ENCODE data around the gene AP4B1. TPM values are rescaled to one million over a fixed set of nuclear protein-coding genes. Genes with fewer than 3 reads are reported as not detected.

The AP4B1 gene
- total RNA-seq, 4 donors from 2014 or later = 7.1 to 21.9 (median 12.6) TPM

DNA sequence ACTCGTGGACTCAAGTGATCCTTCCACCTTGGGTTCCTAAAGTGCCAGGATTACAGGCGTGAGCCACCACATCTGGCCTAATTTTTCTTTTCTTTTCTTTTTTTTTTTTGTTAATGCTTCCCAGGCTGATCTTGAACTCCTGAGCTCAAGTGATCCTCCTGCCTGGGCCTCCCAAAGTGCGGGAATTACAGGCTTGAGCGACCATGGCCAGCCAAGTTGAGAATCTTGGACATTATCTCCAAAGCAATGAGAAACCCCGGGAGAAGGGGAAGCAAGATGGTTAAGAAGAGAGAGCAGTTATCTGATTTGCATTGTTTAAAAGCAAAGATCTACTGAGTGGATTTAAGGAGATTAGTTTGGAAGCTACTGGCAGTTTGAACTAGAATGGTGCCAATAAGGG, 33.6 kb upstream of the AP4B1 start:
- Histone ChIP-seq H3K4me3 (no peak overlapping the region), H3K9me3 (no peaks in the 10 kb centered on the region), H3K36me3 (peaks cover 0 to 20% of the 10 kb centered on the region in 2 donors), H3K27ac (no peak overlapping the region), H3K27me3 (no peaks in the 10 kb centered on the region), H3K4me1 (peaks cover 0 to 79% (median 12%) of the 10 kb centered on the region in 3 donors)
- ATAC-seq = no peak
- whole genome bisulfite sequencing, 2 donors (ENCODE audit: low coverage in 1 of 2) = 11 to 69% methylated on average over 1 to 2 of the region's 5 CpGs
- TF ChIP-seq, protein P1, sequence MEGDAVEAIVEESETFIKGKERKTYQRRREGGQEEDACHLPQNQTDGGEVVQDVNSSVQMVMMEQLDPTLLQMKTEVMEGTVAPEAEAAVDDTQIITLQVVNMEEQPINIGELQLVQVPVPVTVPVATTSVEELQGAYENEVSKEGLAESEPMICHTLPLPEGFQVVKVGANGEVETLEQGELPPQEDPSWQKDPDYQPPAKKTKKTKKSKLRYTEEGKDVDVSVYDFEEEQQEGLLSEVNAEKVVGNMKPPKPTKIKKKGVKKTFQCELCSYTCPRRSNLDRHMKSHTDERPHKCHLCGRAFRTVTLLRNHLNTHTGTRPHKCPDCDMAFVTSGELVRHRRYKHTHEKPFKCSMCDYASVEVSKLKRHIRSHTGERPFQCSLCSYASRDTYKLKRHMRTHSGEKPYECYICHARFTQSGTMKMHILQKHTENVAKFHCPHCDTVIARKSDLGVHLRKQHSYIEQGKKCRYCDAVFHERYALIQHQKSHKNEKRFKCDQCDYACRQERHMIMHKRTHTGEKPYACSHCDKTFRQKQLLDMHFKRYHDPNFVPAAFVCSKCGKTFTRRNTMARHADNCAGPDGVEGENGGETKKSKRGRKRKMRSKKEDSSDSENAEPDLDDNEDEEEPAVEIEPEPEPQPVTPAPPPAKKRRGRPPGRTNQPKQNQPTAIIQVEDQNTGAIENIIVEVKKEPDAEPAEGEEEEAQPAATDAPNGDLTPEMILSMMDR (IDR thresholded peaks at IDR 0.05) = no peak
- TF ChIP-seq POLR2AphosphoS5 (IDR thresholded peaks at IDR 0.05) (no peak), EP300 (IDR thresholded peaks at IDR 0.05) (no peak), POLR2A (IDR thresholded peaks at IDR 0.05) (no peak)

DNA sequence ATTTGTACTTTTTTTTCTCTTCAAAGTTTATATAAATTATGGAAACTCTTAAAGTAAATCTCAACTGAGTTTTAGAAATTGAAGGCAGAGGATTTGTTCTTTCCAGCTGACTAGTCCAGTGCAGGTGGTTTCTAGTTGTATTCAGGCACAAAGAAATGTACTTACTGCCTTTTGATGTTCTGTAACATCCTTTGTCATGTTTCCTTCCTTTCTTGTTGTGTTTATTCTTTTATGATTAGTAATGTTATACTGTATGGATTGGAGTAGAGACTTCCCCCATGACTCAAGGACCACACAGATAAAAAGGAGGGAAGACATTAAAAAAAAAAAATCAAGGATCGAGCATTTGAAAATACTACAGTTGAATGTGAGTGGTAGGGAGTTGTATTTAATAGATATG, 32.5 kb upstream of the AP4B1 start:
- no peak for ATAC-seq
- H3K4me3 ChIP-seq = no peak overlapping the region
- 42 to 50% methylated on average over 1 of the region's 1 CpG for WGBS, 2 donors (ENCODE audit: low coverage in 1 of 2)
- TF ChIP-seq, protein P1 (IDR thresholded peaks at IDR 0.05) = no peak
- no peak for TF ChIP-seq POLR2A (IDR thresholded peaks at IDR 0.05)
- no peak for TF ChIP-seq EP300 (IDR thresholded peaks at IDR 0.05)
- H3K27ac ChIP-seq = no peak overlapping the region
- peaks cover 0 to 20% of the 10 kb centered on the region in 2 donors for H3K36me3 ChIP-seq
- H3K9me3 ChIP-seq = no peaks in the 10 kb centered on the region
- H3K27me3 ChIP-seq = no peaks in the 10 kb centered on the region
- H3K4me1 ChIP-seq = peaks cover 0 to 79% (median 22%) of the 10 kb centered on the region in 3 donors

DNA sequence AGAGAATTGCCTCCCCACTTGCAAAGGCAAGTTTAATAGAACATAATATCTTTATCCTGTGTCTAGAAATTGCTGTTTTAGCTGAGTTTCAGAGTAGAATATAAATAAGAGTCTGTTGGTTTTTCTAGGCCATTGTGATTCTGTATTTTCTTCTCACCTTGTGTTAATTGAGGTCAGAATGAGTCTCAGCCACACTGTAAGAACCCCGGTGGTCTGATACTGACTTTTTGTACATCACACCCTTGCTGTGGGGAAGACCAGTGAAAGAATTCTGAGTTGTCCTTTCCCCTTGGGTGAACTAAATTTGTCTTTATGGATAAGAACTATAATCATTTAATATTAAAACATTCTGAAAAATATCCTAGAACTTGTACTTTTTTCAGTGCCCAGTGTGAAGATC, 31.4 kb upstream of the AP4B1 start:
- WGBS, 2 donors (ENCODE audit: low coverage in 1 of 2) = 91 to 100% methylated on average over 1 of the region's 1 CpG
- TF ChIP-seq EP300 (IDR thresholded peaks at IDR 0.05) (no peak), POLR2A (IDR thresholded peaks at IDR 0.05) (no peak), POLR2AphosphoS5 (IDR thresholded peaks at IDR 0.05) (no peak)
- TF ChIP-seq, protein P1 (IDR thresholded peaks at IDR 0.05) = no peak
- Histone ChIP-seq H3K27me3 (no peaks in the 10 kb centered on the region), H3K4me3 (no peak overlapping the region), H3K36me3 (peaks cover 0 to 8% of the 10 kb centered on the region in 2 donors), H3K9me3 (no peaks in the 10 kb centered on the region), H3K4me1 (peaks cover 0 to 88% (median 29%) of the 10 kb centered on the region in 3 donors), H3K27ac (no peak overlapping the region)
- no peak for ATAC-seq

DNA sequence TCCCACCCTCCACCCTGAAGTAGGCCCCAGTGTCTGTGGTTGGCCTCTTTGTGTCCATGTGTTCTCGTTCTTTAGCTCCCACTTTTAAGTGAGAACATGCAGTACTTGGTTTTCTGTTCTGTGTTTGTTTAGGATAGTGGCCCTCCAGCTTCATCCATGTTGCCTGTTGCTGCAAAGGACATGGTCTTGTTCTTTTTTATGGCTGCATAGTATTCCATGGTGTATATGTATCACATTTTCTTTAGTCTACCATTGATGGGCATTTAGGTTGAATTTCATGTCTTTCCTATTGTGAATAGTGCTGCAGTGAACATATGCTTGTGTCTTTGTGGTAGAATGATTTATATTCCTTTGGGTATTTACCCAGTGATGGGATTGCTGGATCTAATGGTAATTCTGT, 30.6 kb upstream of the AP4B1 start:
- no peaks in the 10 kb centered on the region for H3K27me3 ChIP-seq
- no peaks in the 10 kb centered on the region for H3K9me3 ChIP-seq
- 100% methylated on average over 1 of the region's 1 CpG for WGBS, 2 donors (ENCODE audit: low coverage in 1 of 2)
- H3K4me1 ChIP-seq = peaks cover 0 to 85% (median 29%) of the 10 kb centered on the region in 3 donors
- TF ChIP-seq EP300 (IDR thresholded peaks at IDR 0.05) (no peak), POLR2AphosphoS5 (IDR thresholded peaks at IDR 0.05) (no peak), POLR2A (IDR thresholded peaks at IDR 0.05) (no peak)
- TF ChIP-seq, protein P1 (IDR thresholded peaks at IDR 0.05) = no peak
- no peak overlapping the region for H3K4me3 ChIP-seq
- no peak for ATAC-seq
- H3K36me3 ChIP-seq = no peaks in the 10 kb centered on the region
- H3K27ac ChIP-seq = no peak overlapping the region

DNA sequence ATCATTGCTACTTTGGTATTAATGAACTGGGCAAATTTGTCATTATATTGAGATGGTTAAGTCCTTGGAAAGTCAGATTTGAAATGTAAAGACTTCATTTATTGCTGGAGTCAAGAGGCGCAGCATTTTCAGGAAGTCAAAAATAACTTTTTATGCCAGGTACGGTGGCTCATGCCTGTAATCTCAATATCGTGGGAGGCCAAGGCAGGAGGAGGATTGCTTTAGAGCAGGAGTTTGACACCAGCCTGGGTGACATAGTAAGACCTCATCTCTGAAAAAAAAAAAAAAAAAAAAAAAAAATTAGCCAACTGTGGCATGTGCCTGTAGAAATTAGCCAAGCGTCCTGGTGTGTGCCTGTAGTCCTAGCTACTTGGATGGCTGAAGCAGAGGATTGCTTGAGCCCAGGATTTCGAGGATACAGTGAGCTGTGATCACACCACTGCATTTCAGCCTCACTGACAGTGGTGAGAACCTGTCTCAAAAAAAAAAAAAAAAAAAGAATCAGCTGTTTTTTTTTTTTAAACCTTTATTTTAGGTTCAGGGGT, 30.0 kb upstream of the AP4B1 start:
- 46 to 61% methylated on average over 4 to 5 of the region's 5 CpGs for WGBS, 2 donors (ENCODE audit: low coverage in 1 of 2)
- no peaks in the 10 kb centered on the region for H3K9me3 ChIP-seq
- no peak overlapping the region for H3K27ac ChIP-seq
- H3K4me3 ChIP-seq = no peak overlapping the region
- H3K4me1 ChIP-seq = peaks cover 0 to 79% (median 25%) of the 10 kb centered on the region in 3 donors
- TF ChIP-seq, protein P1 (IDR thresholded peaks at IDR 0.05) = no peak
- no peak for TF ChIP-seq POLR2A (IDR thresholded peaks at IDR 0.05)
- no peak for TF ChIP-seq EP300 (IDR thresholded peaks at IDR 0.05)
- TF ChIP-seq POLR2AphosphoS5 (IDR thresholded peaks at IDR 0.05) = no peak
- H3K36me3 ChIP-seq = no peaks in the 10 kb centered on the region
- no peaks in the 10 kb centered on the region for H3K27me3 ChIP-seq
- no peak for ATAC-seq

Measured in gastroesophageal sphincter (tissue), 4 donors.